Subcutaneous adipose tissue (tissue), 4 donors: Measurements from ENCODE around the gene B4GALT5. TPM values are rescaled to one million over a fixed set of nuclear protein-coding genes. Genes with fewer than 3 reads are reported as not detected.

Experiments used
- CTCF ChIP-seq: fragments of 450-650 bp; IDR thresholded peaks from one replicate; pipeline ENCODE4 v1.5.1; 2016; ENCODE audit warnings: low read depth, mild to moderate bottlenecking, control low read depth, antibody characterized with exemption, moderate library complexity
- total RNA-seq, 4 donors: library from RNA; depleted of rRNA; stranded (reverse); fragments of >200 nt; gene quantifications; one replicate each; pipeline ENCODE4 v1.1.0, GENCODE V29; 2016

The B4GALT5 gene
- total RNA-seq, 4 donors from 2014 or later = 18.1 to 26.2 (median 21.2) TPM

- no peak for TF ChIP-seq CTCF
Observed at GRCh38 chr20:49646126-49646525, 67.6 kb downstream of the B4GALT5 start.

GRCh38 chr20:49644980-49645565 lies 68.6 kb downstream of the B4GALT5 start:
- TF ChIP-seq CTCF = no peak

GRCh38 chr20:49642816-49643215 lies 70.9 kb downstream of the B4GALT5 start:
- TF ChIP-seq CTCF = no peak

GRCh38 chr20:49641683-49642656 lies 71.7 kb downstream of the B4GALT5 start:
- TF ChIP-seq CTCF = no peak

- no peak for TF ChIP-seq CTCF
Observed at GRCh38 chr20:49637046-49637637, 76.5 kb downstream of the B4GALT5 start.

- TF ChIP-seq CTCF = no peak
Observed at GRCh38 chr20:49636447-49636846, 77.2 kb downstream of the B4GALT5 start.

GRCh38 chr20:49635866-49636265 lies 77.8 kb downstream of the B4GALT5 start:
- no peak for TF ChIP-seq CTCF
